T47D (cell line): ENCODE measurements around the gene OTOP2.
"Not testable (repeated sequence)": the region's sequence is repeated elsewhere in the genome, so short reads cannot be mapped to it uniquely, and the experiment has no call there.

Source experiments
- DNase-seq, 2 experiments: peaks; one replicate each; pipeline versions ENCODE4 v3.0.0 to v3.0.0-alpha.2; 2011 to 2012; ENCODE audit warnings: low read depth in 1 of 2, low spot score in 1 of 2
- JUND ChIP-seq: IDR thresholded peaks from 2 replicates; pipeline ENCODE4 v1.6.1; 2012; ENCODE audit warnings: low read depth
- in situ Hi-C: cut with HindIII; loops from 2 replicates; pipeline ENCODE4 v1.10.0; 2016; ENCODE audit warnings: low sequenced_read_pairs, low pct_unique_long_range_greater_than_20kb

The OTOP2 gene

DNA sequence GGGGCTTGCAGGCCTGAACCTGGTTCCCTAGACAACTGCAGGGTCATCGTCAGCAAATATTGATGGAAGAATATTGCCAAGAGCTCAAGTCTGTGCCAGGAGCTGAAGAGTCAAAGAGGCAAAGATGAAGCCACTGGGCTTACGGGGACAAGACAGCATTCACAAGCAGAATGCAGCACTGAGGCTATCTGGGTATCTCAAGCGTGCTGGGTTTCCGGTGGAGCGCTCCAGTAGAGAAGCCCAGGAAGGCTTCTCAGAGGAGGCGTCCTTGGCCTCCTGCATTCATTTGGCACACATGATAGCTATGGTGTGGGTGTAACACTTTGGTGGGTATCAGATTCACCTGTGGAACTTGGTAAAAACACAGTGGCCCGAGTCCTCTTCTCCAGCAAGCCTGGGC, 33.5 kb upstream of the OTOP2 start:
- in situ Hi-C loops, result no loop called here
- TF ChIP-seq JUND, result no peak
- no peak for DNase-seq

DNA sequence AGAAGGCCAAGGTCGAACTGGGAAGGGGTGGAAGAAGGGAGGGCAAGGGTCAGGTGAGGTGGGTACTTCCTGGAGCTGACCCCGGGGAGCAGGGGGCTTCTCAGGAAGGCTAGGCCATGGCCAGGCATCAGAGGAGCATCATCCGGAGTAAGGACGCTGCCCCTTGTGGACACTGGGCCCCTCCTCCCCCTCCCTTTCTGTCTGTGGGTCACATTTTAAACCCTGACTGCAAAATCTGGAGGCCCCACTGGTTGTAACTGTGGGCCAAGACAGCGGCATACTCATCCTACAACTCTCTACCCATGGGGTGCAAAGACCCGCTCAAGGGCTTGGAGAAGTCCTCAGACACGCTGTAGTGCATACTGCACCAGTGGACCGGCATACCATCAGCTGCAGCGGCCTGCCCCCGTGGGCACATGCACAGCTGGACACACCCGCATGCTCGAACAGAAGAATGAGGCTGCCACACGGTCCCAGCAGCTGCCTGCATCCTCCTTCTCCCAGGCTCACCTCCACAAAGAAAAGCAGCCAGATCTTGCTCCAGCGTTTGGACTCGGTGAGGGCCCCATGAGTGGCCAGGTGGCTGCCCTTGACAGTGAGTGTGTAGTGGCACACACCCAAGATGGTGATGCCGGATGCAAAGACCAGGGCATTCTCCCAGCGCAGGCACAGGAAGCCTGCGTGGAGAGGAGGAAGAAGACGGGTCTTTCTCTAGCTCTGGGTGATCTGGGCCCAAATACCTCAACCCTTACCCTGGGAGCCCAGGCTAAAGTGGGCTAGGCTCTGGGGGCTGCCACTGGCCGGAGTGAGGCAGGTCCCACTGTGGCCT, 31.8 kb upstream of the OTOP2 start:
- DNase-seq, result no peak
- in situ Hi-C loops, result no loop called here
- TF ChIP-seq JUND, result no peak

DNA sequence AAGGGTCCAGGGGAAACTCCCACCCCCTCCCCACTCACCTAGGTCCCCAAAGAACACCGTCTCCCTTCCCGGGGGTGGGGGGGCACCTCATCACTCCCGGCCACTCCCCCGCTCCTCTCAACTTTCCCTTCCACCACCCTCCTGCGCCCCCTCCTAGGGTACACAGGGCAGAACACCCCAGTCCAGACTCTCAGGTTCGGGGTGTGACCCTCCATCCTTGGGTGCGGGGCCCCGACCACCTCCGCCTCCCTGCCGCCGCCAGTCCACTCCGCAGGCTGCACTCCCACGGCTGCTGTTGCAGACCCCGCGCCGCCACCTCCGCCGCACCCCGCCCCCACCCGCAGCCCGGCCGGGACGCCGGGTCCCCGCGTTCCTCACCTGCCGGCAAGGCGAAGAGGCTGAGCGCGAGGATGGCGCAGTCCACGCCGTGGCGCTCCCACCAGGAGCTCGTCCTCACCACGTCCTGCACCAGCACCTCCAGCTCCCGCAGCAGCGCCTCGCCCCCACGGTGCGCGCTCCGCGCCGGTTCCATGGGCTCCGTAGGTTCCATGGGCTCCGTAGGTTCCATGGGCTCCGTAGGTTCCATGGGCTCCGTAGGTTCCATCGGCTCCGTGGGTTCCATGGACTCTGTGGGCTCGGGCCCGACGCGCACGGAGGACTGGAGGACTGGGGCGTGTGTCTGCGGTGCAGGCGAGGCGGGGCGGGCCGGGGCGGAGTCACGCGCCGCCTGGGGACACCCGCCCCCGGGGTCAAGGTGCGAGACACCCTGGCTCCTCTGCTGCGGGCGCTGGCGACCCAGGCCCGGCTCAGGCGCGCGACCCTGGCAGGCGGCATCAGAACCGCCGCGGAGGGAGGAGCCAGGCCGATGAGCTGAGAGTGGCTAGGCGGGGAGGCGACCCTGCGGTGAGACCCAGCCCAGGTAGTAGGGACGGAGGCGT, 30.8 kb upstream of the OTOP2 start, which contains the start of gene FADS6:
Gene FADS6, minus strand, starts transcription at position 660 of the 938 bp plus-strand sequence. Its CDS starts 38 bp downstream, at position 622.
- TF ChIP-seq JUND, result no peak
- in situ Hi-C loops, result no loop called here

DNA sequence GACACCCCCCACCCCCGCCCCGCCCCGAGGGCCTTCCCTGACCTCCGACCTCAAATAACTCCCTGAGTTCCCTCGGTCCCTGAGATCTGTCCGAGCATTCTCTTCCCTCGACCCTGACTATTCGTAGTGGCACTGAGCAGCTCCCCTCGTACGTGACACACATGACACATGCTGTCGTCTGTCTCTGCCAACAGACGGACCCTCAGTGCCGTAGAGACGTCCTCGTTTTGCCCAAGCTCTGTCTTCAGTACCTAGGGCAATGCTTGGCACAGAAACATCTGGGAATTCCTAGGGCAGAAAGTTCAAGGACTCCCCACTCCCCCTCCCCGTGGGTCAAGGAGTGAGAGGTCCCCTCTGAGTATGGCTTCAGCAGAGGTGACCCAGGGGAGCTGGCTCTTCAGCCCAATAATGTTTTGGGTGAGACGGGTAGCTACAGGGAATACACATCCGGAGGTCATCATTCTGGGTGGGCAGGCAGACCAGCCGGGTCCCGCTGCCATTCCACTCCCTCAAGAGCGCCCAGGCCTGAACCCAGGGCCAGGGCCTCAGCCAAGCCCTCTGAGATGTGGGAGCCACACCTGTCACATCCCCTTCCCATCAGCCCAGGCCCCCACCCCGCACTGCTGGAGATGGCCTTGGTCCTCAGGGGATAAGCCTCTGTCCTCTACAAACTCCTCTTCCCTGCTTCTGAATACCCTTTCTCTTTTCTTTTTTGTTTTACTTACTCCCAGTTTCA, 30.0 kb upstream of the OTOP2 start:
- DNase-seq, result no peak
- in situ Hi-C loops, result no loop called here
- no peak for TF ChIP-seq JUND

More for the DNA sequence above, 30.8 kb upstream of the OTOP2 start, which contains the start of gene FADS6:
- no peak for DNase-seq

DNA sequence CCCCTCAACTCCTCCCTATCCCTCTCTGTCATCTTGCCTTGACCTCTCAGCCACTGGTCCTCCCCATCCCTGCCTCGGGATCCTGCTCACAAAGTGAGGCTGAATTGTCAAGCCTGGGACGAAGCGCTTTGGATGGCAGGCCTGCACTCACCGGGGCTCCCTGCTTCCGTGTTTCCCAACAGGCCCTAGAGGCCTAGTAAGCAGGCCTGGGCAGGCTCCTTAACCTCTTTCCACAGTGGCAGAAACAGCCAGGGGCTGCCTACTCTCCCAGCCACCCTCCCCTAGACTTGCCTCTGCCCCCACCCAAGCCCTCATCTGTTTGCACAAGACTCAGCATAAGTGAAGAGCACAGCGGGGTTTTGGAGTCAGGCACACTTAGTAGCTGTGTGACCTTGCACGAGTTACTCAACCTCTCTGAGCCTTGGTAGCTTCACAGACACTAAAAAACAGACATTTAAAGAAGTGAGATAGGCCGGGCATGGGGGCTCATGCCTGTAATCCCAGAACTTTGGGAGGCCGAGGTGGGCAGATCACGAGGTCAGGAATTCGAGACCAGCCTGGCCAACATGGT, 25.6 kb upstream of the OTOP2 start:
- in situ Hi-C loops, result no loop called here
- no peak for TF ChIP-seq JUND
- DNase-seq, result no peak

DNA sequence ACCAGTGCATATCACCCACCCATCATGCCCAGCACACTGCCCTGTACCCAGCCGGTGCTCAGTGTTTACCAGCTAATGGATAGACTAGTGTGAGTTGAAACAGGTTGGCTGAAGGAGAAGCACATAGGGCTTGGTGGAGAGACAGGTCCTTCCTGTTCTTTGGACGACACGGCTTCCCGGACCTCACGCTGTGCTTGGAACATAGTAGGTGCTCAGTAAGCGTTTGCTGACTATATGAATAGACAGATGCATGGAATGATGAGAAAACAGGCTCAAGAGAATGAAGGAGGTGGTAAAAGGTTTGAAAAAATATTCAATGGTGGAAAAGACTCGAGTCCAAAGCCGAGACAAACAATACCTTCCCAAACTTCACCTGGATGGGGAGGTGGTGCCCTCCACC, 23.9 kb upstream of the OTOP2 start:
- no peak for TF ChIP-seq JUND
- in situ Hi-C loops, result no loop called here

DNA sequence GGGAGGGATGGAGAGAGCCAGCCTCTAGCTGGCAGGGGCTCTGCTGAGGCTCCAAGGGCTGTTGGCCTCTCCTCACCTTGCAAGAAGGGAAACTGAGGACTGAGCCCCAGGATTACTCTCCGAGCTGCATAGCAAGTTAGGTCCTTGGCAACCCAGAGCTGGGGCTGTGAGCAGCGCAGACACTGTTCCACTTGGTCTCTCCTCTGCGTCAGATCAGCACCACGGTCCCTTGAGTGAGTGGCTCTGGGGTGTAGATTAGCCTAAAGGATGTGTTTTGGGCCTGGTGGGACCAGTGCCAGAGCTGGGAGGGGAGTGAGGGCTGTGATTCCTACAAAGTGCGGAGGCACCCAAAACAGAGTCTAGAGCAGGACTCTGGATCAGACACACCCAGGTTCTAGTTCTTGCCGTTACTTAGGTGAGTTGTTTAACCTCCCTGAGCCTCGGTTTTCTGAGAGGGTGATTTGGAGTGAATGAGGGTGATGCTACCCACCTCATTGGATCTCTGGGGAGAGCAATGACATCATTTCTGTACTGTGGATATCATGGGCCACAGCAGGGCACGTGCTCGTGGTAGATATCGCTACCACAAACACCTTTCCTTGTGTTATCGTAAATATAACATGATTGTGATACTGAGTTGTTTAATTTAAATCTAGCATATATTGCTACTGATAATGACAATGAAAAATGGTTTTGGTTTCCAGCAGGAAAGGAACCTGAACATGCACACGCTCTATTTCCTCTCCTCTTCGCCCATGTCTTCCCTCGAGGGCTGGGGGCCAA, 22.5 kb upstream of the OTOP2 start:
- in situ Hi-C loops, result no loop called here
- no peak for DNase-seq
- no peak for TF ChIP-seq JUND

More for the DNA sequence above, 23.9 kb upstream of the OTOP2 start:
- DNase-seq, result peak in 1 of 2 experiments; percentile 56

DNA sequence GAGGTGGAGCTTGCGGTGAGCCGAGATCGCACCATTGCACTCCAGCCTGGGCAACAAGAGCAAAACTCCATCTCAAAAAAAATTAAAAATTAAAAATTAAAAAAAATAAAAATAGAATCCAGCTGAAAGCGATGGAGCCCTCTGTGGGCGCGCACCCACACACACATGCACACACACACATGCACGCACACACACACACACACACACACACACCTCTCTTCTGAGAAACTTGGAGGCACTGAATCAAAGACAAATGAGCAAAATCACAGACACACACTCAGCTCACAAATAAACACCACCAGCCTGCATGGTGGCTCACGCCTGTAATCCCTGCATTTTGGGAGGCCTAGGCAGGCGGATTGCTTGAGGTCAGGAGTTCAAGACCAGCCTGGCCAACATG, 21.0 kb upstream of the OTOP2 start:
- in situ Hi-C loops, result no loop called here

DNA sequence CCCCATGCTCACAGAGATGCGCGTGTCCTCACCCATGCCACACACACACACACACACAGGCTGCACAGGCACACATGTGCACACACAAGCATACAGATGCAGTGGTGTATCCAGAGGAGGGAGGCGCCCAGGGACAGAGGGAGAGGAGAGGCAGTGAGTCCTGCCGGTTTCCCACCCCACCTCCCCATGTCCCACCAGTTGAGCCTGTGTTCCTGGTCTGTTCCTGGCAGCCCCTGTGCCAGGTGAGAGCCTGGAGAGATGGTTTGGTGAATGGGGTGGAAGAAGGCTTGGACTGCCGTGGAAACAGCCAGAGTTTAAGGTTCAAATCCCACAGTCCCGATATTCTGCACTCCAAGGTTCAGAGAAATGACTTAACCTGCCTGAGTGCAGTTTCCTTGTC, 20.4 kb upstream of the OTOP2 start:
- TF ChIP-seq JUND, result no peak
- DNase-seq, result no peak
- in situ Hi-C loops, result no loop called here

More for the DNA sequence above, 21.0 kb upstream of the OTOP2 start:
- DNase-seq, result no peak
- no peak for TF ChIP-seq JUND

DNA sequence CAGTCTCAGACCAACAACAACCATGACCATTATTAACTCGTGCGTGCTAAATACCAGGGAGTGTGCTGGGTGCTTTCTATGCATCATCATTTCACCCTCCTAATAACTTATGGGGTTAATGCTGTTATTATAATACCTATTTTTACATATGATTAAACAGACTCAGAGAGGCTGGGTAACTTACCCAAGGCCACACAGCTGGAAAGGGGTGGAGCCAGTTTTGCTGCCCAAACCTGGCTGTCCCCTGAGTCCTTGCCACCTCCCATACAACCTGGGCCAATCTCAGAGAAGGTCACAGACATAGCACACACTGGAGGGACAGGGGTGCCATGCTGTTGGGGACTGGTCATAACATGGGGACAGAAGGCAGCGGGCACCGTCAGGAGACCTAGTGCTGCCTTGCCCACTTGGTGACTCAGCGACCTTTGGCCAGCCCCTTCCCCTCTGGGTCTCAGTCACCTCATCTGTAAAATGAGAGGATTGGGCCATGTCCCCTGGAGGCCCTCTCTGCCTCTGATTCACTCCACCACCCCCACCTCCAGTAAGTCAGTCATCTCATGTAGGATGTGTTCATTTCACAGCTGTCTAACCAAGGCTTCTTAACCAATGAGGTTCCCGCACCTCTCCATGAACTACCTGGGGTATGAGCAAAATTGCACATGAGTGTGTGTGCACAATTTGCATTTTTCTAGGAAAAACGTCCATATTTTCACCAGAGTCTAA, 19.2 kb upstream of the OTOP2 start:
- in situ Hi-C loops, result no loop called here
- DNase-seq, result no peak
- no peak for TF ChIP-seq JUND

DNA sequence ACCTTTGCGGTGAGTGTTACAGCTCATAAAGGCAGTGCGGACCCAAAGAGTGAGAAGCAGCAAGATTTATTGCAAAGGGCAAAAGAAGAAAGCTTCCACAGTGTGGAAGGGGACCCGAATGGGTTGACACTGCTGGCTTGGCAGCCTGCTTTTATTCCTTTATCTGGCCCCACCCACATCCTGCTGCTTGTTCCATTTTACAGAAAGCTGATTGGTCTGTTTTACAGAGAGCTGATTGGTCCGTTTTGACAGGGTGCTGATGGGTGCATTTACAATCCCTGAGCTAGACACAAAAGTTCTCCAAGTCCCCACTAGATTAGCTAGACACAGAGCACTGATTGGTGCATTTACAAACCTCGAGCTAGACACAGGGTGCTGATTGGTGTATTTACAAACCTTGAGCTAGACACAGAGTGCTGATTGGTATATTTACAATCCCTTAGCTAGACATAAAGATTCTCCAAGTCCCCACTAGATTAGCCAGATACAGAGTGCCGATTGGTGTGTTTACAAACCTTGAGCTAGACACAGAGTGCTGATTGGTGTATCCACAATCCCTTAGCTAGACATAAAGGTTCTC, 17.8 kb upstream of the OTOP2 start:
- peak in 1 of 2 experiments; percentile 23 for DNase-seq
- in situ Hi-C loops, result not testable (repeated sequence)
